Measurements from ENCODE around the gene DUOX1. TPM values are rescaled to one million over a fixed set of nuclear protein-coding genes. Genes with fewer than 3 reads are reported as not detected.

The DUOX1 gene
- polyA plus RNA-seq, 1 donor (not counting 4 experiments of a cell fraction or from before 2014, with no cell fraction given) = 16.3 TPM

DNA sequence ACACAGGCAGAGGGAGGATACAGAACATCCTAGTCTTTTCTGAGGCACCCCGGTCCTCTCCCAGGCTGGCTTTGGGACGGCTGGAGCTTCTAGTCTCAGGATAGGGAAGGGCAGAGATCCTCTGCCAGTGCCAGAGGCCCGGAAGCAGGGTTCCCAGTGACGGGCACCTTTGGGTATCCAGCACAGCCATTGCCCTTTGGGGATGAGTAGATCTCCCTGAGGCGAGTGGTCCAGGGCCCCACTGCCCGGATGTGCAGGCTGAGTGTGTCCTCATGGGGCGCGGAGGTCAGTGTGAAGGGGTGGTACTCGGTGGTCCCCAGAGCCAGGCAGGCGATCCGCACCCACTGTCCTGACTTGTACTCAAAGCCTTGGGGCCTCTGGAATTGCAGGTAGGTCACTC is 34.1 kb upstream of the DUOX1 start:
- Histone ChIP-seq H3K27me3 (ENCODE audit: control insufficient read depth, extremely low read depth, insufficient read depth, low read length) (peaks cover 9% of the 10 kb centered on the region), H4K20me1 (ENCODE audit: control insufficient read depth, extremely low read depth, insufficient read depth, low read length) (no peaks in the 10 kb centered on the region), H3K36me3 (ENCODE audit: control insufficient read depth in 2 of 2, extremely low read depth in 1 of 2, insufficient read depth in 2 of 2, low read length in 2 of 2) (no peaks in the 10 kb centered on the region), H3K4me1 (ENCODE audit: control insufficient read depth, extremely low read depth, insufficient read depth, low read length) (no peaks in the 10 kb centered on the region), H2AFZ (ENCODE audit: control insufficient read depth, low read length) (no peak overlapping the region), H3K4me2 (ENCODE audit: control insufficient read depth, extremely low read depth, insufficient read depth, low read depth, low read length) (no peak overlapping the region), H3K9ac (ENCODE audit: control insufficient read depth, extremely low read depth, insufficient read depth, low read length) (no peak overlapping the region), H3K27ac (ENCODE audit: control insufficient read depth, insufficient read depth, low read length) (no peak overlapping the region), H3K79me2 (ENCODE audit: control insufficient read depth, insufficient read depth, low read length) (no peaks in the 10 kb centered on the region), H3K9me1 (ENCODE audit: control insufficient read depth, extremely low read depth, insufficient read depth, low read length) (no peaks in the 10 kb centered on the region), H3K4me3 (ENCODE audit: control insufficient read depth in 2 of 3, extremely low read depth in 1 of 3, insufficient read depth in 2 of 3, low read depth in 1 of 3, low read length in 3 of 3) (no peak overlapping the region), H3K9me3 (ENCODE audit: control insufficient read depth, low read depth, low read length) (no peaks in the 10 kb centered on the region)
- dilution Hi-C loops (cut with MboI; ENCODE audit: extremely low pct_ligation_motif_present, low sequenced_read_pairs) = no loop called here
- TF ChIP-seq, protein P1, sequence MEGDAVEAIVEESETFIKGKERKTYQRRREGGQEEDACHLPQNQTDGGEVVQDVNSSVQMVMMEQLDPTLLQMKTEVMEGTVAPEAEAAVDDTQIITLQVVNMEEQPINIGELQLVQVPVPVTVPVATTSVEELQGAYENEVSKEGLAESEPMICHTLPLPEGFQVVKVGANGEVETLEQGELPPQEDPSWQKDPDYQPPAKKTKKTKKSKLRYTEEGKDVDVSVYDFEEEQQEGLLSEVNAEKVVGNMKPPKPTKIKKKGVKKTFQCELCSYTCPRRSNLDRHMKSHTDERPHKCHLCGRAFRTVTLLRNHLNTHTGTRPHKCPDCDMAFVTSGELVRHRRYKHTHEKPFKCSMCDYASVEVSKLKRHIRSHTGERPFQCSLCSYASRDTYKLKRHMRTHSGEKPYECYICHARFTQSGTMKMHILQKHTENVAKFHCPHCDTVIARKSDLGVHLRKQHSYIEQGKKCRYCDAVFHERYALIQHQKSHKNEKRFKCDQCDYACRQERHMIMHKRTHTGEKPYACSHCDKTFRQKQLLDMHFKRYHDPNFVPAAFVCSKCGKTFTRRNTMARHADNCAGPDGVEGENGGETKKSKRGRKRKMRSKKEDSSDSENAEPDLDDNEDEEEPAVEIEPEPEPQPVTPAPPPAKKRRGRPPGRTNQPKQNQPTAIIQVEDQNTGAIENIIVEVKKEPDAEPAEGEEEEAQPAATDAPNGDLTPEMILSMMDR (optimal IDR thresholded peaks at IDR 0.05 in 1 of 3, IDR thresholded peaks at IDR 0.05 in 1 of 3, conservative IDR thresholded peaks at IDR 0.05 in 1 of 3; ENCODE audit: extremely low read depth in 1 of 3, insufficient read depth in 2 of 3, low read length in 3 of 3) = no peak
- TF ChIP-seq EZH2 (IDR thresholded peaks at IDR 0.05; ENCODE audit: low read length) = no peak
- FAIRE-seq = no peak
- DNase-seq (ENCODE audit: low read depth, low spot score) = no peak

DNA sequence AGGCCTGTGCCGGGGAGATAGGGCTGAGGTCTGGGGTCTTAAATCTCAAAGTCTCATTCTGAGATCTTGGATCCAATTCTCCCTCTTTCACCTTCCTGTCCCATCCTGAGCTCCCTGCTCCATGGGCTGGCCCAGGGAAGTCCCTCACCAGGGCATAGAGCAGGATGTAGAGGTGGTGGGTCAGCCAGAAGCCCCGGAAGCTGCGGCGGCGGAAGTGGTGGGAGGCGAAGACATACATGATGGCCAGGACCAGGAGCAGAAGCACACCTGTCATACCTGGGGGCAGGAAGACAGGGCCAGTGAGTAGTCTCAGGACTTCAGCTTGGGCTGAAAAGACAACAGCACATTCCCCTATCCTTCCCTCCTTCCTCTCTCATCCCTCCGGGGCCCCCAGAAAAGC is 32.3 kb upstream of the DUOX1 start:
- Histone ChIP-seq H3K9me1 (ENCODE audit: control insufficient read depth, extremely low read depth, insufficient read depth, low read length) (no peaks in the 10 kb centered on the region), H3K4me3 (ENCODE audit: control insufficient read depth in 2 of 3, extremely low read depth in 1 of 3, insufficient read depth in 2 of 3, low read depth in 1 of 3, low read length in 3 of 3) (no peak overlapping the region), H3K4me1 (ENCODE audit: control insufficient read depth, extremely low read depth, insufficient read depth, low read length) (no peaks in the 10 kb centered on the region), H3K27me3 (ENCODE audit: control insufficient read depth, extremely low read depth, insufficient read depth, low read length) (peaks cover 9% of the 10 kb centered on the region), H3K9me3 (ENCODE audit: control insufficient read depth, low read depth, low read length) (no peaks in the 10 kb centered on the region), H3K79me2 (ENCODE audit: control insufficient read depth, insufficient read depth, low read length) (no peaks in the 10 kb centered on the region), H3K36me3 (ENCODE audit: control insufficient read depth in 2 of 2, extremely low read depth in 1 of 2, insufficient read depth in 2 of 2, low read length in 2 of 2) (no peaks in the 10 kb centered on the region), H4K20me1 (ENCODE audit: control insufficient read depth, extremely low read depth, insufficient read depth, low read length) (no peaks in the 10 kb centered on the region), H3K4me2 (ENCODE audit: control insufficient read depth, extremely low read depth, insufficient read depth, low read depth, low read length) (no peak overlapping the region), H2AFZ (ENCODE audit: control insufficient read depth, low read length) (no peak overlapping the region), H3K27ac (ENCODE audit: control insufficient read depth, insufficient read depth, low read length) (no peak overlapping the region), H3K9ac (ENCODE audit: control insufficient read depth, extremely low read depth, insufficient read depth, low read length) (no peak overlapping the region)
- dilution Hi-C loops (cut with MboI; ENCODE audit: extremely low pct_ligation_motif_present, low sequenced_read_pairs) = no loop called here
- no peak for FAIRE-seq
- DNase-seq (ENCODE audit: low read depth, low spot score) = no peak
- TF ChIP-seq, protein P1 (optimal IDR thresholded peaks at IDR 0.05 in 1 of 3, IDR thresholded peaks at IDR 0.05 in 1 of 3, conservative IDR thresholded peaks at IDR 0.05 in 1 of 3; ENCODE audit: extremely low read depth in 1 of 3, insufficient read depth in 2 of 3, low read length in 3 of 3) = no peak
- TF ChIP-seq EZH2 (IDR thresholded peaks at IDR 0.05; ENCODE audit: low read length) = no peak

Data from keratinocyte (primary cell).